GM19025 (cell line): ENCODE data around the gene RRP9.

Experiments
- ATAC-seq: cut with Tn5 transposase; IDR thresholded peaks from one replicate; pipeline ENCODE4 v1.9.1; 2021; ENCODE audit warnings: mild to moderate bottlenecking, low read depth, moderate library complexity; ENCODE audit not compliant: unreplicated experiment

Gene RRP9

DNA sequence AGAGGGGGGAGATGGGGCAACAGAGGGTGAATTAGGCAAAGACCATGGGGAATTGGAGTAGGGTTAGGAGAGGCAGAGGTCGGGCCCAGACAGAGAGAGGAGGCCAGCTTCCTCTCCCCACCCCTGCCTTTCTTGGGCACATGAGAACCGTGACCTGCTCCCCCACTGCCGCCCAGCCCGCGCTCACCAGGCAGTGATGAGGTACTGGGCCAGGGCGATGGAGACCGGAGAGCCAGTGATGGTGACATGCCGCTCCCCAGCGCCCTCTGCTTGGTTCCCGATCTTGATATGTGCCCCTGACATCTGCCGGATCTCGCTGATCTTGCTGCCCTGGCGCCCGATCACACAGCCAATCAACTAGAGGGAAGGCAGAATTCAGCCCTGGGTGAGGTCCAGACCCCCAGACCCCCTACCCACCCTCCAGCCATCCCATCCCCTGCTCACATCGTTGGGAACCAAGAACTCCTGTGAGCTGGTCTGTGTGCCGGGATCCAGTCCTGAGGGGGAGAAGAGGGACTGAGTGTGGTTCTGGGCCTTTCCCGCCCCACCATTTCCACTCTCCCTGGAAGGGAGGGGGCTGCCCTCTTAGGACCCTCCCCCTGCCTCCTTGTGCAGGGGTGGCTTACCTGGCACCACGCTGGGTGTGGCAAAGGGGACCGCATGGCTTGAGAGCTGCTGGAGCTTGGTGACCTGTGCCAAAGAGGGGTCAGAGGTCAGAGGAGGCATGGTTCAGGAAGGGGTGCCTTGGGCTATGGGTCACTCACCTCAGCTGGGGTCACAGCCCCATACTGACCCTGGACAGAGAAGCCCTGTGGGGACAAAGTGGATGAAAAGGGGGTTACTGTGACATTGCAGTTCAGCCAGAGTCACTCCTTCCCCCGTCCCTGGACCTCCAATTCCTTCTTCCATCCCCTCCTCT lies 17.2 kb upstream of the RRP9 start:
- ATAC-seq, result no peak

DNA sequence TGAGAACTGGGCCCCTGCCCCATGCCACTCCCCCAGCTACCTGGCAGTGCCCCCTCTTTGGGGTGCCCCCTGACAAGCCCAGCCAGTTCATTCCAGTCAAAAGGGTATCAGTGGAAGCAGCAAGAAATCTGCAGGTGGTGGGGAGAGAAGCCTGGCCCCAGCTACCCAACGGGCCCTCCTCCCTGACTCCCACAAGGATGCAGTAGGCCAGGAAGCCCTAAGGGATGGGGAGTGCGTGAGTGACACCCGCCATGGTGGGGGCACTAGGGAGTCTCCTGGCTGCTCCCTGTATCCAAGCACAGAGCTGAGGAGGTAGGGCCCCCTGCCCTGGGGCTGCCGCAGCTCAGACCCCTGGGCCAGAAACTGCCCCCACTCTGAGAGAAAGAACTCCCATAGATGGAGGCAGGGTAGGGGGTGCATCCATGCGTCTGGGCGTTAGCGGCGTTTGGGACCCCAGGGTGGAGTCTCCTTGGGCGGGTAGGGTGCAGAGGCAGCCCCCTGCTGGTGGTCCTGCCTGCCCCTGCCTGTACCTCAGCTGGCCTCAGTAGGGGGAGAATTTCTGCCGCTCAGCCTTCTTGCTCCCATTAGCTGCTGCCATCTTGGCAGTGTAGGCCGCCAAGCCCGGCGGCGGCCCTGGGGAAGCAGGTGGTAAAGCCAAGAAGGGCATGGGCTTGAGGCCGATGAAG lies 16.0 kb upstream of the RRP9 start:
- ATAC-seq, result no peak

DNA sequence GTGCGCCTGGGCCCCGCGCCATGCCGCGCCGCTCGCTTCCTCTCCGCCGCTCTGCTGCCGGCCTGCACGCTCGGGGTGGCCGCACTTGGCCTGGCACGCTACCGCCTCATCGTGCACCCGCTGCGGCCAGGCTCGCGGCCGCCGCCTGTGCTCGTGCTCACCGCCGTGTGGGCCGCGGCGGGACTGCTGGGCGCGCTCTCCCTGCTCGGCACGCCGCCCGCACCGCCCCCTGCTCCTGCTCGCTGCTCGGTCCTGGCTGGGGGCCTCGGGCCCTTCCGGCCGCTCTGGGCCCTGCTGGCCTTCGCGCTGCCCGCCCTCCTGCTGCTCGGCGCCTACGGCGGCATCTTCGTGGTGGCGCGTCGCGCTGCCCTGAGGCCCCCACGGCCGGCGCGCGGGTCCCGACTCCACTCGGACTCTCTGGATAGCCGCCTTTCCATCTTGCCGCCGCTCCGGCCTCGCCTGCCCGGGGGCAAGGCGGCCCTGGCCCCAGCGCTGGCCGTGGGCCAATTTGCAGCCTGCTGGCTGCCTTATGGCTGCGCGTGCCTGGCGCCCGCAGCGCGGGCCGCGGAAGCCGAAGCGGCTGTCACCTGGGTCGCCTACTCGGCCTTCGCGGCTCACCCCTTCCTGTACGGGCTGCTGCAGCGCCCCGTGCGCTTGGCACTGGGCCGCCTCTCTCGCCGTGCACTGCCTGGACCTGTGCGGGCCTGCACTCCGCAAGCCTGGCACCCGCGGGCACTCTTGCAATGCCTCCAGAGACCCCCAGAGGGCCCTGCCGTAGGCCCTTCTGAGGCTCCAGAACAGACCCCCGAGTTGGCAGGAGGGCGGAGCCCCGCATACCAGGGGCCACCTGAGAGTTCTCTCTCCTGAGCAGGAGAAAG lies 14.4 kb upstream of the RRP9 start:
- no peak for ATAC-seq

DNA sequence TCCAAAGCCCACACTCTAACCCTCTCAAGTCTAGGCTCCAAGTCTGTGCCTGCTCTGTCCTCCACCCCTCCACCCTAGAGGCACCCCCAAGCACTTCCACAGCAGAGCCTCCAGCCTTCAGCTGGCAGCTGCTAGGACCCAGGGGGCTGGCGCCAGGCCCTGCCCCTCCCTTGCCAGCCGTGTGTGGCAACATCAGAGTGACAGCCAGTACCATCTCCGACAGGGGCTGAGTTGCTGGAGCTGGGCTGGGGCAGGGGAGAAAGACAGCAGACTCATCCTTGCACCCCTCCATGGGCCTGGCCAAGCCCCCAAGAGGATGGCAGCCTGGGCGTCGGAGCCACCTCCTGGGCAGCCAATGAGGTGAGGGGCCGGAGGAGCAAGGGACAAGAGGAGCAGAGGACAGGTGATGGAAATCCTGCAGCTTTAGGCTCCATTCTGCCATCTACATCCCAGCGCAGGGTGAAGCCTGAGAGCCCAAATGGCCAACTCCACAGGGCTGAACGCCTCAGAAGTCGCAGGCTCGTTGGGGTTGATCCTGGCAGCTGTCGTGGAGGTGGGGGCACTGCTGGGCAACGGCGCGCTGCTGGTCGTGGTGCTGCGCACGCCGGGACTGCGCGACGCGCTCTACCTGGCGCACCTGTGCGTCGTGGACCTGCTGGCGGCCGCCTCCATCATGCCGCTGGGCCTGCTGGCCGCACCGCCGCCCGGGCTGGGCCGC lies 13.6 kb upstream of the RRP9 start, which contains the start of gene GPR62:
TSS of gene GPR62 (plus strand) at position 207 of the 718 bp plus-strand sequence. CDS start at position 479, 272 bp downstream.
- no peak for ATAC-seq

DNA sequence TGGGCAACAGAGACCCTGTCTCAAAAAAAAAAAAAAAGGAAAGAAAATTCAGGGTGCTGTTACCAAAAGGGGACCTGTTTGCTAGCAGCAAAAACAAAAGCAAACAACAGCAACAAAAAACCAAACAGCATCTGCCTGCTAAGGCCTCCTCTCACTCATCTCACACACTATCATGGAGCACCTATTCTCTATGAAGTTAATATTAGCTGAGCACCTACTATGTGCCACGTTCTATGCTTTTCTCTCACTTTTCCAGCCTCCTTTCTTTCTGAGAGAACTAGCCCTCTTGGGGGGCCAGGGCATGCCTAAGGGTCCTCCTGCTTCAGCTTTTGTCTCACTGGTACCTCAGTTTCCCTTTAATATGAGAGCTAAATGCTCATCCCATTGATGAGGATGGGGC lies 13.0 kb upstream of the RRP9 start:
- no peak for ATAC-seq

DNA sequence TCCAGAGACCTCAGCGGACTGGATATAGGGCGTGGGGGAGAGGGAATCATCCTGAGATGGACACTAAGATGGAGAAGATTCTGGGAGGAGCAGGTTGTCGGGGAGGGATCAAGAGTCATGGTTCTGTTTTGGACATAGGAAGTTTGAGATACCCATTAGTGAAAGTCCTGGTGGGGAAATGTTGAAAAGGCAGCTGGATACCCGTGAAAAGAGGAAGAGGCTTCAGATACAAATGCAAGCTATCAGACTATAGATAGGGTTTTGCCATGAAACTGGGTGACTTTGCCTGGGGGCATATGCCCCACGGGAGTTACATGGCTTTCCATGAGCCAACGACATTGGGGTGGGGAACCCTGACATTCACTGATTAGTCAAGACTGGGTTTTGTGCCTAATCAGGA lies 12.4 kb upstream of the RRP9 start:
- ATAC-seq, result no peak

DNA sequence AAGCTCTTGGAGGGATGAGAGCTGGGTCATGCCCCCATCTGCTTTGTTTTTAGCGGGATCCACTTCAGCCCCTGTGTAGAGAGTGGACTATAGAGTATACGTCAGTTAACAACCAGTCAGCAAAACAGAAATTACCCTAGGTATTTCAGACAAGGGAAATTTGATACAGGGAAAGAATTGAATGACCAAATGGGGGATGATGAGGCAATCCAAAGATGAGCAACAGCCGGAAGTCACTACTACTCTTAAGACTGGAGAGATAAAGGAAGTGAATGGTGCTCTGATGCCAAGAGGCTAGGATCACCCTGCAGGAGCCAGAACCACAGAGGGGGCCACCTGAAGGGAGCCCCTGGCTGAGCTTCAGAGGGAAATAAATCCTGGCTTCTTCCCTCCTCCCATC lies 11.7 kb upstream of the RRP9 start:
- no peak for ATAC-seq

DNA sequence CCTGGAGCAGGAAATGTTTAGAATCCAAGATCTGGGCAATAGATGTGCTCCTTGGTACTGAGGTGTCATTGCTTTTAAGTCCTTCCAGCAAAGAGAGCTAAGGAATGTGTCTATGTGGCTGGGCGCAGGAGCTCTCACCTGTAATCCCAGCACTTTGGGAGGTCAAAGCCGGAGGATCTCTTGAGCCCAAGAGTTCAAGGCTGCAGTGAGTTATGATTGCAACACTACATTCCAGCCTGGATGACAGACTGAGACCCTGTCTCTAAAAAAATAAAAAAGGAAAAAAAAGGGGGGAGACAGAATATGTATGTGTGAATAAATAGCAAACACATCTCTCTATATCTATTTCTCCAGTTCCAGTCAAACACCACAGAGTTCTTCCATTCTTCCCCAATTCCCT lies 9.2 kb upstream of the RRP9 start:
- no peak for ATAC-seq

DNA sequence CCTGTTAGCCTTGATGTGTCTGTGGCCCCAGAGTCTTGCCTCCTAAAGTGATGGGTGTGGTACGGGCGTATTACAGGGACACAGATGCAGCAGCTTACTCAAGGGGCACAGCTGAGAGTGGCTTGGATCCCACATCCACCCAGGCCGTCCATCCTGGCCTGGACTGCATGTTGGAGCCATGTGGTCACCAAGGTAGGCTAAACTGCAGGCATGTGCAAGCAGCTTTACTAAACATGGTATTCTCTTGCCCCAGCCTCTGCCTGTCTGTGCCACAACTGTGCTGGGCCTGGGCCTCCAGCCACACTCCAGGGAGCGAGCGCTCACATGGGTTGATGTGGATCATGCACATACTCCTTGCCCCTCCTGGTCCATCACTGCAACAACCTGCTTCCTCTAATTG lies 7.4 kb upstream of the RRP9 start:
- ATAC-seq, result no peak

DNA sequence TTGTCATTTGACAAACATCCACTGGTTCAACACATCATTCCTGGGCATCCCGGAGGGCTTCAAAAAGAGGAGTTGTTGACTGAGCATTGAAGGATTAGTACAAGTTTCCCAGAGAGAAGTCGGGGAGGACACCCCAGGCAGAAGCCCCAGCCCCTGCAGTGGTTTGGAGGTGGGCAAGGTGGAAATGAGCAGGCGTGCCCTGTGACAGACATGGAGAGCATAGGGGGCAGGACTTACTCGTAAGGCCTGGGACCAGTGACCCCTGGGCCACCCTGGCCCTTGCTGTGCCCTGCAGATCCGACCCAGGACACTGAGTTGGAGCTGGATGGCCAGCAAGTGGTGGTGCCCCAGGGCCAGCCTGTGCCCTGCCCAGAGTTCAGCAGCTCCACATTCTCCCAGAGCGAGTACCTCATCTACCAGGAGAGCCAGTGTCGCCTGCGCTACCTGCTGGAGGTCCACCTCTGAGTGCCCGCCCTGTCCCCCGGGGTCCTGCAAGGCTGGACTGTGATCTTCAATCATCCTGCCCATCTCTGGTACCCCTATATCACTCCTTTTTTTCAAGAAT lies 6.4 kb upstream of the RRP9 start:
- no peak for ATAC-seq

DNA sequence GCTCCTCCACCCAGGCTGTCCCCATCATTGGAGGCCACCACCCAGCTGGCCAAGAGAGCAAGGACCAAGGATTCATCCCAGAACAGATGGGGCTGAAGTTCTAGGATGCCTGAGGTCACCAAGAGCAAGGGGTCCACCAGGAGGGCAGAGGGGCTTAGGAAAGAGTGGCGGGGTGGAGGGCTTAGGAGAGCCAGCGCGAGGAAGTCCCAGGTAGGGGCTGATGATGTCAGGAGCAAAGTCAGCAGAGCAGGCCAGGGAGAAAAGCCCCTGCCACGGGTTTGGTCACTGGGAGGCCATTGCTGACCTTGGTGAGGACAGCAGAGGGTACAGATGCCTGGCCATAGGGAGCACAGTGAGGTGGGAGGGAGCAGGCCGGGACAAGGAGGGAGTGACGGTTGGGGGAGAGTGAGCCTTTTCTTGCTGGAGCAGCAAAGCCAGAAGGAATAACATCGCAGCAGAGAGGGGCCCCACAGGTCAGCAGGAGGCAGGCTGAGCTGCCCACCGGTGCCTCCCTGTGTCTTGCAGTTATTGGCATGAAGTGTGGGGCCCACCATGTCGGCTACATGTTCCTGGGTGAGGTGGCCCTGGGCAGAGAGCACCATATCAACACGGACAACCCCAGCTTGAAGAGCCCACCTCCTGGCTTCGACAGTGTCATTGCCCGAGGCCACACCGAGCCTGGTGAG lies 5.7 kb upstream of the RRP9 start:
- ATAC-seq, result no peak

DNA sequence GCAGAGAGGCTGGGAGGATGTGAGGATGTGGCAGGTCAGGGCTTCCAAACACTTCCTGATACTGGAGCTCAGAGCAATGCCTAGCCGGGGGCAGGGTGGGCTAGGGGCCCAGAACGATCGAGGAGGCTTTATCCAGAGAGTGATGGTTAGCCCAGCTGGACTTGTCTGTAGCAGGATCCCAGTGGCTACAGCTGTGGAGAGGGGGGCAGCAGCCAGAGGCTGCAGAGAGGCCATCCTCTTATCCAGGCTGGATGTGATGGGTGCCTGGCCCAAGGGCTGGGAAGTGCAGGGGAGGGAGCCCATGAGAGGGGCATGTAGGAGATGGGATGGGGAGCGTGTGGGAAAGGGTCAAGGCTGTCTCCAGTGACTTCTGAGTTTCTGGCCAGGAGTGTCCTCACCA lies 5.1 kb upstream of the RRP9 start:
- no peak for ATAC-seq

DNA sequence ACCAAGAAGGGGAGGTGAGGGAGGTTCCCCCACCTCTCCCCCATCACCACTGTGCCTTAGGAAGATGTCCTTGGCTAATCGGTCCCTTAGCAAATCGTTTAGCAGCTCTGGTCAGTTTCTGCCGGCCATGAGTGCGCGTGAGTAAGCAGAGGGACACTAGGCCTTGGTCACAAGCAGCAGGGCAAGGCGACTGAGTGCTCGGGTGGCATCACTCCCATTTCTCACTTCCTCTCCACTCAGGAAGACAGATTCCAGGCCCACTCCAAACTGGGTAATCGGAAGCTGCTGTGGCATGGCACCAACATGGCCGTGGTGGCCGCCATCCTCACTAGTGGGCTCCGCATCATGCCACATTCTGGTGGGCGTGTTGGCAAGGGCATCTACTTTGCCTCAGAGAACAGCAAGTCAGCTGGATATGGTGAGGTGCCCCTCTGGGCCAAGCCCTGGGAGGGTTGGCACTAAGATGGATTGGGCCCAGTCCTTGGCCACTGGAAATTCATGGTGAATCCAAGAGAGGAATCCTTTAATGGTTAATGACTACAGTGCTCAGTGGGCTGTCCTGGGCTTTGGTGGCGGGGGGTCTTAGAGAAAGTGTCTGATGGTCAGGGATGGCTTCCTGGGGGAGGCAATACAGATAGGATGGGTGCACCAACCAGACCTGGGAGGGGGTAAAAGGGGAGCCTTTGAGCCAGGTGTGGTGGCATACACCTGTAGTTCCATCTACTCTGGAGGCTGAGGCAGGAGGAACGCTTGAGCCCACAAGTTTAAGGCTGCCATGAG lies 4.4 kb upstream of the RRP9 start:
- no peak for ATAC-seq

DNA sequence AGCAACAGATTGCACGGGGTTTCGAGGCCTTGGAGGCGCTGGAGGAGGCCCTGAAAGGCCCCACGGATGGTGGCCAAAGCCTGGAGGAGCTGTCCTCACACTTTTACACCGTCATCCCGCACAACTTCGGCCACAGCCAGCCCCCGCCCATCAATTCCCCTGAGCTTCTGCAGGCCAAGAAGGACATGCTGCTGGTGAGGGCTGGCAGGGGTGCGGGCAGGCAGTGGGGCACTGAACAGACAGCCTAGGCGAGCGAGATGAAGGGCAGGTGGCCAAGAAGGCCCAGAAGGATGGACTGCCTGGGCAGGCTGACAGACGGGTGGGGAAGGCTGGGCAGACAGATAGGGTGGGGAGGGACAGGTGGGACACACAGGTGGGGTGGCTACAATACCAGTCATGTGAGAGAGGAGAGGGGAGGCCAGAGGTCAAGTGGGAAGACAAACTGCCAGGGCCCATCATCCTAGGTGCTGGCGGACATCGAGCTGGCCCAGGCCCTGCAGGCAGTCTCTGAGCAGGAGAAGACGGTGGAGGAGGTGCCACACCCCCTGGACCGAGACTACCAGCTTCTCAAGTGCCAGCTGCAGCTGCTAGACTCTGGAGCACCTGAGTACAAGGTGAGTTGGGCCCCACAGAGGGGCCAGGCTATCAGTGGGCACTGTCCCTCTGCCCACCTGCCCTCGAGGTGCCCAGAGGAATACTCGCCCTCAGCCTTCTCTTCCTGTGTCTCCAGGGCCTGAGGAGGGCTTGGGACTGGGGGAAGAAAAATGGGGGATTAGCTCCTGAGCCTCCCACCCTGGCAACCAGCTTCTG lies 3.5 kb upstream of the RRP9 start:
- ATAC-seq, result no peak

DNA sequence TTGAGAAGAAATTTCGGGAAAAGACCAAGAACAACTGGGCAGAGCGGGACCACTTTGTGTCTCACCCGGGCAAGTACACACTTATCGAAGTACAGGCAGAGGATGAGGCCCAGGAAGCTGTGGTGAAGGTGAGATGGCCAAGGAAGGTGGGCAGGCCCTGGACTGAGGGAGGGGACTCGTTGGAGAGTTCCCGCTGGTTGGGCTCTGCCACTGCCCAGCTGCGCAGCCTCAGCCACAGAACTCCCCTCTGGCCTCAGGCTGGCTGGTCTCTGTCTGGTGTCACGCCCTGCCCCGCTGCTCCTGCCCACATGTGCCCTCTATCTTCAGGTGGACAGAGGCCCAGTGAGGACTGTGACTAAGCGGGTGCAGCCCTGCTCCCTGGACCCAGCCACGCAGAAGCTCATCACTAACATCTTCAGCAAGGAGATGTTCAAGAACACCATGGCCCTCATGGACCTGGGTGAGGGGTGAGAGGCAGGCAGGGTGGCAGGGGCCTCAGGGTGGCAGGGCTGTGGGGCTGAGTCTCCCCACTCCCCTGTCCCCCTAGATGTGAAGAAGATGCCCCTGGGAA lies 2.8 kb upstream of the RRP9 start:
- ATAC-seq, result no peak

DNA sequence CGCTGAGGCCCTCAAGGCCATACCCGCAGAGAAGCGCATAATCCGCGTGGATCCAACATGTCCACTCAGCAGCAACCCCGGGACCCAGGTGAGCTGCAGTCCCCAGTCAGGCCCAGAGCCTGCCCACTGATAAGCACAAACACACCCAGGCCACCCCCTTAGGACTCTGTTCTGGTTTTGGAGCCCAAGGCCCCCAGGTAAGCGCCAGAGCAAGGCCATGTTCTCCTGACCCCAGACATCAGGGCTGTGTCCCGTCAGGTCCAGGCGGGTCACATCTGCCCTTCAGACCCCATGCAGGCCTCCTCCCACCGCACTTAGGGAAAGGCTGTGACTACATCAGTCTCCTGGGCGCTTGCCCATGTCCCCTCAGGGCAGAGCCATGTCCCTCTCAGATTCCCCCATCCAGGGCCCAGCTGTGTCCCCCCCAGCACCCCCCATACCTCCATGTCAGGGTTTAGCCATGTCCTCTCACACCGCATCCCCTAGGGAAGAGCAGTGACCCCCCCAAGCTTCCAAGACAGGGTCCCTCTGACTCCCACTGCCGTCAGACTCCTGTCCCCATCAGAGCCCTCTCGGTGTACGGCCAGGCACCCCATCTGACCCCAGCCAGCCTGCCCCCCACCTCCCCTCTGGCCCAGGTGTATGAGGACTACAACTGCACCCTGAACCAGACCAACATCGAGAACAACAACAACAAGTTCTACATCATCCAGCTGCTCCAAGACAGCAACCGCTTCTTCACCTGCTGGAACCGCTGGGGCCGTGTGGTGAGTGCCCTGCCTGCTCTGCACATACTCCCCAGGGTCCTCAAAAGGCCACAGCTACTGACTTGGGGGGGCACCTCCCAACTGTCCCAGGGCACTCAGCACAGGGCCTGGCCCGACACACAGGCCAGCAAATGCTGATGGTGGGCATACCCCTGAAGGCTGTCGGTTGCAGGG lies 2.0 kb upstream of the RRP9 start:
- ATAC-seq, result no peak
